Measurements from ENCODE around the gene ETS1.

DNA sequence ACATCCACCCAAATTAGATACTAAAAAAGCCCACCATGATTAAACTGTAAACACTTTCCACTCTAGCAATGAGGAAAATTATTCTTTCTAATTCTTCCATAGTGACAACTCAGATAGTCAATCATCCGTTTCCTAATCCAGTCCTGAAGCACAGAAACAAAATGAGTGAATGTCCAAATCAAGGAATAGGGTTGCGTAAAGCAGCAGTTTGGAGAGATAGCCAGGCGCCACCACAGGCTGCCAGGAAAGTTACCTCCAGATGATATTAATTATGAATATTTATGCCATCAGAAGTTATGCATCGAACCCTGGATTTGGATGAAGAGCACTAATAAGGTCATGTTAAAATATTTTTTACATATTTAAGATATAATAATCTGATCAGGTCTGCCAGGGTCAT, 63.2 kb downstream of the ETS1 start:
- TF ChIP-seq, protein P1, sequence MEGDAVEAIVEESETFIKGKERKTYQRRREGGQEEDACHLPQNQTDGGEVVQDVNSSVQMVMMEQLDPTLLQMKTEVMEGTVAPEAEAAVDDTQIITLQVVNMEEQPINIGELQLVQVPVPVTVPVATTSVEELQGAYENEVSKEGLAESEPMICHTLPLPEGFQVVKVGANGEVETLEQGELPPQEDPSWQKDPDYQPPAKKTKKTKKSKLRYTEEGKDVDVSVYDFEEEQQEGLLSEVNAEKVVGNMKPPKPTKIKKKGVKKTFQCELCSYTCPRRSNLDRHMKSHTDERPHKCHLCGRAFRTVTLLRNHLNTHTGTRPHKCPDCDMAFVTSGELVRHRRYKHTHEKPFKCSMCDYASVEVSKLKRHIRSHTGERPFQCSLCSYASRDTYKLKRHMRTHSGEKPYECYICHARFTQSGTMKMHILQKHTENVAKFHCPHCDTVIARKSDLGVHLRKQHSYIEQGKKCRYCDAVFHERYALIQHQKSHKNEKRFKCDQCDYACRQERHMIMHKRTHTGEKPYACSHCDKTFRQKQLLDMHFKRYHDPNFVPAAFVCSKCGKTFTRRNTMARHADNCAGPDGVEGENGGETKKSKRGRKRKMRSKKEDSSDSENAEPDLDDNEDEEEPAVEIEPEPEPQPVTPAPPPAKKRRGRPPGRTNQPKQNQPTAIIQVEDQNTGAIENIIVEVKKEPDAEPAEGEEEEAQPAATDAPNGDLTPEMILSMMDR (IDR thresholded peaks at IDR 0.05; ENCODE audit: low read depth, low read length): no peak
- TF ChIP-seq MYC (IDR thresholded peaks at IDR 0.05; ENCODE audit: low read depth, low read length) (no peak), POLR2A (IDR thresholded peaks at IDR 0.05; ENCODE audit: extremely low read depth, insufficient read length) (no peak)
- TF ChIP-seq, protein P2, sequence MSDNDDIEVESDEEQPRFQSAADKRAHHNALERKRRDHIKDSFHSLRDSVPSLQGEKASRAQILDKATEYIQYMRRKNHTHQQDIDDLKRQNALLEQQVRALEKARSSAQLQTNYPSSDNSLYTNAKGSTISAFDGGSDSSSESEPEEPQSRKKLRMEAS (IDR thresholded peaks at IDR 0.05; ENCODE audit: low read depth, low read length): no peak
